Bone marrow (tissue), 2 donors: ENCODE measurements around the gene BCL7B.
"Not testable (repeated sequence)": the region's sequence is repeated elsewhere in the genome, so short reads cannot be mapped to it uniquely, and the experiment has no call there.

Experiments used
- DNase-seq, 2 donors: peaks; one replicate each; lab custom pipeline; 2025; lab: John Stamatoyannopoulos, UW

BCL7B gene

DNA sequence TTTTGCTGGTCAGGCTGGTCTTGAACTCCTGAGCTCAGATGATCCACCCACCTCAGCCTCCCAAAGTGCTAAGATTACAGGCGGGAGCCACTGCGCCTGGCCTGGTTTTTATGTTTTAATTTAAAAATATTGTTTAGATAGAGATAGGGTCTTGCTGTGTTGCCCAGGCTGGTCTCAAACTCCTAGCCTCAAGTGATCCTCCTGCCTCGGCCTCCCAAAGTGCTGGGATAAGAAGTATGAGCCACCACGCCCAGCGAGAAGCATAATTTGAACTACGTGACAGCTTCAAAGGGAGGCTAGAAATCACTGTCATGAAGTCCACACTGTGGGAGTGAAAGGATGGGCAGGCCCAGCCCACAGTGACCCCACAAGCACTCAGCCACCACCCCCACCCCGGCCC lies 21.6 kb downstream of the BCL7B start:
- DNase-seq: not testable (repeated sequence)

DNA sequence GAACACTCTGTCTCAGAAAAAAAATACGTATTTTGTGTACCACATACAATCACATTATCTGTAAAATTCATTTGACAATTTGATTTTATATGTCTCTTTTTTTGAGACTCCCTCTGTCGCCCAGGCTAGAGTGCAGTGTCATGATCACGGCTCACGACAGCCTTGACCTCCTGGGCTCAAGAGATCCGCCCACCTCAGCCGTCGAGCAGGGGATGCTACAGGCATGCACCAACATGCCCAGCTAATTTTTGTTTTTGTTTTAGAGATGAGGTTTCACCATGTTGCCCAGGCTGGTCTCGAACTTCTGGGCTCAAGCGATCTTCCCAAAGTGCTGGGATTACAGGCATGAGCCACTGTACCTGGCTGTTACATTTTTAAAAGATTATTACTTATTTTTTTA lies 23.7 kb downstream of the BCL7B start:
- DNase-seq: no peak

DNA sequence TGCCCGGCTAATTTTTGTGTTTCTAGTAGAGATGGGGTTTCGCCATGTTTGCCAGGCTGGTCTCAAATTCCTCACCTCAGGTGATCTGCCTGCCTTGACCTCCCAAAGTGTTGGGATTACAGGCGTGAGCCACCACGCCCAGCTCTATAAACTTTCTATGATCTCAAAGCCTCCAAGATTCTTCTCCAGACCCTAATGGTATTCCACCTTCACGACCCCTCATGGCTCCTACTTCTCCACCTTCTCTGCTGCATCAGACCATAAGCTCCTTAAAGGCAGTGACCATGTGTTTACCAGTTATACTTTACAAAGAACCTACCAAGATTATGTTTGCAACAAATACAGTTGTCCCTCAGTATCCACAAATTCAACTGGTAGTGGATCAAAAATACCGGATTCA lies 25.3 kb downstream of the BCL7B start:
- no peak for DNase-seq

DNA sequence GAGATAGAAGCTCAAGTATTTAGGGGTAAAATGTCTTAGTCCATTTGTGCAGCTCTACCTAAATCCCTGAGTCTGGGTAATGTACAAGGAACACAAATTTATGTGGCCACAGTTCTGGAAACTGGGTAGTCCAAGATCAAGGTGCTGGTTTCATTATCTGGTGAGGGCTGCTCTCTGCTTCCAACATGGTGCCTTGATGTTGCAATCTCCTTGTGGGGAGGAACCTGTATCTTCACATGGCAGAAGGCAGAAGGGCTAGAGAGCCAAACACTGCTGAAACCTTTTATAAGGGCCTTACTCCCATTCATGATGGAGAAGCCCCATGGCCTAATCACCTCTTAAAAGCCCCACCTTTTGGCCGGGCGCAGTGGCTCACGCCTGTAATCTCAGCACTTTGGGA lies 26.7 kb downstream of the BCL7B start:
- DNase-seq: no peak

DNA sequence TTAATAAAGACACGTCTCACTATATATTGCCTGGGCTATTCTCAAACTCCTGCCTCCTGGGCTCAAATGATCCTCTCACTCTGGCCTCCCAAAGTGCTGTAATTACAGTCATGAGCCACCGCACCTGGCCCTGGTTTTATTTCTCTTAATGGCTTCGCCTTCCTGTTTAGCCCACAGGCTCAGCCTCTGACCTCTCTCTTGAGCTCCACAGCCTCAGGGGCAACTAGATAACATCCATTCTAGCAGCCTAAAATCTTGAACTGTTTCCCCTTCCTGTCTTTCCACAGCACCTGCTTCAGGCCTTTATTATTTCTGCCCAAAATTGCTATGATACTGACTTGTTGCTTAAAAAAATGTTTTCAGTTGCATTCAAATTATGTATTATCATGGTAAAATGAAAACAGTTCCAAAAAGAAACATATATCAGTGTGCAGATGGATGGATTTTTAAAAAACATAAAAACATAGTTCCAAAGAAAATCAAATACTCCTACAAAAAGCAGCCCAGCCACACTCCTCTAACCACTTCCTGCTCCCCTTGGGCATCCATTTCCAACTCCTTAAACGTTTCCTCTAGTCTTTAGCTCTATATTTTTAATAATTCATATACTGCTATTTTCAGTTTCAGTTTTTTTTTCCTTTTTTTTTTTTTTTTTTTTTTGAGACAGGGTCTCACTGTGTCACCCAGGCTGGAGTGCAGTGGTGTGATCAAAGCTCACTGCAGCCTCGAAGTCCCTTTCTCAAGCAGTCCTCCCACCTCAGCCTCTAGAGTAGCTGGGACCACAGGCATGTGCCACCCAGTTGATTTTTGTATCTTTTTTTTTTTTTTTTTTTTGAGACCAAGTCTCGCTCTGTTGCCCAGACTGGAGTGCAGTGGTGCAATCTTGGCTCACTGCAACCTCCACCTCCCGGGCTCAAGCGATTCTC lies 30.3 kb downstream of the BCL7B start:
- DNase-seq: no peak

DNA sequence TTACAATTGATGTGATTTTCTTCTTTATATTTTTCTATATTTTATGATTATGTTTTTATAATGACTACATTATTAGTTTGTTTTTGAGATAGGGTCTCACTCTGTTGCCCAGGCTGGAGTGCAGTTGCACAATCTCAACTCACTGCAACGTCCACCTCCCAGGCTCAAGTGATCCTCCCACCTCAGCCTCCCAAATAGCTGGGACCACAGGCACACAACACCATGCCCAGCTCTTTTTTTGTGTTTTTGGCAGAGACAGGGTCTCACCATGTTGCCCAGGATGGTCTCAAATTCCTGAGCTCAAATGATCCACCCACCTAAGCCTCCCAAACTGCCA lies 31.4 kb downstream of the BCL7B start:
- DNase-seq: not testable (repeated sequence)

DNA sequence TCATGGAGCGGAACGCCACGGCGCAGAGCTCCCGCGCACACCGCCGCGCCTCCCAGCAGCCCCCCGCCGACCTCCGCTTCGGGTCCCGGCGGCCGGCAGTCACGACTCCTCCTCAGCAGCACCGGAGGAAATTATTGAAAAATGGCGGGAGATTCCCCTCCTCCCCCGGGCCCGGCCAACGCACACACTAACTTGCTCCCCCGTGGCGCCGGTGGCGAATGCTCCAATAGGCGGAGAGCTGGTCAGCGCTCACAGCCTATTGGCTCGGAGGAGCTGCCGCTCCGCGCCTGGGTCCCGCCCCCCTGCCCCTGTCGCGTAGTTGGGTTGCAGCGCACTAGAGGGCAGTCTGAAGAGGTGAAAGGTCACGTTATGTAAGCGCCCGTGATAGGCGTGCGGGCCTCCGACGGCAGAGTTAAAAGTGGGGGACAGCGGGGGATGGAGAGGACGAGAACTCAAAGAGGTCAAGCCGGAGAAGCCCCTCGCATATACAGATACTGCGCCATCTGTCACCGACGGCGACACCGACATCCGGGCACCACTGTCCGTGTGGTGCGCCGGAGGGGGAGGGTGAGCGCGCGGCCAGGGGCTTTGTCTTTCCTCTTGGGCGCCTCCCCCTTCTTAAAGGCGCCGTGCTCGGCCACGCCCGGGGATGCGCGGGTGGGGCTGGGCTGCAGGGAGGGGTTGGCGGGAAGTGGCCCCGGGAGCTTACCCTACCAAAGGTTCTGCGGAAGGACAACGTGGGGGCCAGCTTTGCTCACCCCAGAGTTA lies 35.2 kb downstream of the BCL7B start, which contains the start of gene BAZ1B:
TSS of gene BAZ1B (minus strand) at position 189 of the 768 bp plus-strand sequence. CDS start 360 bp downstream, outside the sequence.
- peak; percentile 84 to 97 for DNase-seq

DNA sequence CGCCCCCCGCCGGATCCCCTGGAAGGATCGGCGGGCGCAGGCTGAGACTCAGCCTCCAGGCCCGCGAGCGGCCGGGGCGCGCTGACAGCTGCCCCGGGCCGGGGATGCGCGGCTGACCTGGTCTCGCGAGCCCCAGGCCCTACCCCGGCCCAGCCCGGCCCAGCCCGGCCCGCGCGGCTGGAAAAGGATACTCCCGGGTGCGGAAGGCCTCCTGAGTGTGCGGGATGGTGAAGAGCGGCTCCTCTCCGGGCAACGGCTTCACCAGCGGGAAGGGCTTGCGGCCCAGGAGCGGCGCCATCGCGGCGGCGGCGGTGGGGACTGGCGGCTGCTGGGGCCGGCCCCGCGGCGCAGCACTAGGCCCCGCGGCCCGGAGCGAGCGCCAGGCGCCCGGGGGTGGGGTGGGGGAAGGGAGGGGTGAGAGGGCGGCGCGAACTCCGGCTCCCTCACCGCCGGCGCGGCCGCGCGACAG lies 35.8 kb downstream of the BCL7B start:
- DNase-seq: peak; percentile 36 to 83

DNA sequence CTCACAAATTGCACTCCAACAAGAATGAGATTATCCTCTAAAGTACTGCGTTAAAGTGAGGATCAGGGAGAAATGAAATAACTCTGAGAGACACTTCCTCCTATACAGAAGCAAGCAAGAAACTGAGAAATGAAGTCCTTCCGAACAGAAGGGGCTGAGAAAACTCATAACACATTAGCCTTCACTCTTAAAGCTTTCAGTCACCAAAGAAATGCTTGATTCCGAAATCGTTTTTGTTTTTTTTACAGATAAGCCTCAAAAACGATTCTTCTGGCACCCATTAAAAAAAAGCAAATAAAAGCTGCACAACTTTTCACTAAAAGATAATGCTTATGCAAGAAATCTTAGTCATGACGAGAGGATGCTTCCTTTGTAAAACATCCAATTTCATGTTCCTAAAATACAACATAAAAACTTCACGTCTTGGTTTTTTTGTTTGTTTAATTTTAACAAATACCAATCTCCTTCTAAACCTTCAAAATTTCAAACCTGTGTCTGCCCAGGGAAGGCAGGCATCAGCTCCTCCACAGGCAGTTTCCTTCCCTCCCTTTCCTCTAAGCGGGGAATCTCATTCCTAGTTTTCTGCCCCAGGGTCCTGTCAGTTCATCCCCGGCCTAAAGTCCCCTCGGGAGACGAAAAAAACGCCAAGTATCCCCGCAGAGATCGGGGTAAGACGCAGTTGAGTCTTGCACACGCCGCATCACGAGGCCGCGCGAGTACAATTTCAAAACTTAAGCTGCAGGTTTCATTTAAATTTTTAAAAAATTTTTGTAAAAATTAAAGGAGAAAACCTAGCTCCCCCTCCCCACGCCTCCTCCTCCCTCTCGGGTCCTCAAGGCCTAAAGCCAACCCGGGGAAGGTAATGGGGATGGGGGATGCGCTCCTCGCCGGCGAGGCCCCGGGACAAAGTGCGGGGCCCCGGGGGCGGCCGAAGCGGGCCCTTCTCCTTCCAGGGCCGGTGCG lies 36.5 kb downstream of the BCL7B start:
- DNase-seq: no peak

DNA sequence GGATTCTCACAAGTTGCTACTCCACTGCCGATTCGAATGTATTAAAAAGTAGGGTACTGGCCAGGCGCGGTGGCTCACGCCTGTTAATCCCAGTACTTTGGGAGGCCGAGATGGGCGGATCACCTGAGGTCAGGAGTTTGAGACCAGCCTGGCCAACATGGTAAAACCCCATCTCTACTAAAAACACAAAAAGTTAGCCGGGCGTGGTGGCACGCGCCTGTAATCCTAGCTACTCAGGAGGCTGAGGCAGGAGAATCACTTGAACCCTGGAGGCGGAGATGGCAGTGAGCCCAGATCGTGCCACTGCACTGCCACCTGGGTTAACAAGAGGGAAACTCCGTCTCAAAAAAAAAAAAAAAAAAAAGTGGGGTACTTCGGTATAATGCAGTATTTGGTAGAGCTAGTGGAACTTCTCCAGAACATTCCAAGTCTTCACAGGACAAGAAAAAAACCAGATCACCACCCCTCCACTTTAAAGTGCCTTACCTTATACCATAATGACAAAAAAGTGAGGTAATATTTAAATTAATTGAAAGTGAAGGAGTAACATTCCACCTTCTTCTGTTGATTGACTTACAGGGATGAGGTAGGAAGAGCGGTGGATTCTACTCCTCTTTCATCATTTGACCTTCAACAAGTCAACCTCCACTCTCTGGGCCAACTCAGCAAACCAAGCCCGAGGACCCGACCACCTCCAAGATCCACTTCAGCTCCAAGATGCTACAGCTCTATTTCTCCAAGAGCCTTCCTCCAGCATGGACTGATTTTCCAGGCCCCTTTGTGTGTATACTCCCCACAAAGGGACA lies 37.4 kb downstream of the BCL7B start:
- no peak for DNase-seq

DNA sequence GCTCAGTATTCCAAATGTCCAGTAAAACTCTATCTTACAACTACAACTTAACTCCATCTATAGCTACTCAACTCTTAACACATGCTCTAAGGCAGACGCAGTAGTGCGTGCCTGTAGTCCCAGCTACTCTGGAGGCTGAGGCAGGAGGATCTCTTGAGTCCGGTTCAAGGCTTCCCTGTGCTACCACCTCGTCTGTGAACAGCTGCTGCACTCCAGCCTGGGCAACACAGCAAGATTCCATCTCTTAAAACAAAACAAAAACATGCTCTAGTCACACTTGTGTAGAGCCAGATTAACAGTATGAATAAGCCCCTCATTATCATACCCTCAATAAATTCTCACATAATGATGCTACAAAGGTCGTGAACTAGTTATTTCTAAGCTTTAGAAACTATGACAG lies 39.0 kb downstream of the BCL7B start:
- no peak for DNase-seq

DNA sequence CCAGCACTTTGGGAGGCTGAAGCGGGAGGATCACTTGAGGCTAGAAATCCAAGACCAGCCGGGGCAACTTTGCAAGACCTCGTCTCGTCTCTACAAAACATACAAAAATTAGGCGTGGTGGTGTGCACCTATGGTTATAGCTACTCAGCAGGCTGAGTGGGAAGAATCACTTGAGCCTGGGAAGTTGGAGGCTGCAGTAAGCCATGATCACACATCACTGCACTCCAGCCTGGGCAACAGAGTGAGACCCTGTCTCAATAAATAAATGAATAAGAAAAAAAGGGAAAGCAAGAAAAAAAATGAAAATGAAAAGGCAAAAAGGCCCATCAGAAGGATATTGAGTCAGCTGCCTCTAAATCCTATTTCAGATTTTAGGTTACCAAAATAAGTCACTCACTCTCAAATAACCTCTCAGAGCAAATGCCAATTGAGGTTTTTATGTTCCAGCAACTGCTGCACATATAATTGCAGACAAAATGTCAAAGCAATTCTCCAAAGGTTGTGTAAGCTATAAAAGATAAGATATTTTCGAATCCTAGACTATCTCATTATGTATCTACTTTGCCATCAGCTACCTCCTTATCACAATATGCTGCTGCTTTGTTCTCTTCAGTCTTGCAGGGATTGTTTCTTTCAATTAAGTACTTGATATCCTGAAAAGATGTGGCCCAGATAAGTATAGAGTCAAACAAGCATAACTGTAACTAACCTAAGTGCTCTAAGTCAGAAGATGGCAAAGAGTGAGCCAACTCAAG lies 40.1 kb downstream of the BCL7B start:
- DNase-seq: no peak

DNA sequence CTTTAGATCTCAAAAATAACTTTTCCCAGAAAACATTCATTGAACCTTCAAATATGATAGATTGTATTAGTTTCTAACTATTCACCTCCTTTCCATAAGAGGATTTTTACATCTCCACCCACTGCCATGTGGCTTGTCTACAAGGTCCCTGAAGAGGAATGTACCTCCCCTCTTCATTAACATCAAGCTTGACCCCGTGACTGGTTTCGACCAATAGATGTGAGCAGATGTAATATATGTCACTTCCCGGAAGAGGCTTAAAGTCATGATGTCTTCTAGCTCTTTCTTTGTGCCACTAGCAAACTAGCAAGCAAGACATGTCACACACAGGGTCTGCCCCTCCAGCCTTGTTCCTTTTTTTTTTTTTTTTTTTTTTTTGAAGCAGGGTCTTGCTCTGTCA lies 42.3 kb downstream of the BCL7B start:
- DNase-seq: no peak

DNA sequence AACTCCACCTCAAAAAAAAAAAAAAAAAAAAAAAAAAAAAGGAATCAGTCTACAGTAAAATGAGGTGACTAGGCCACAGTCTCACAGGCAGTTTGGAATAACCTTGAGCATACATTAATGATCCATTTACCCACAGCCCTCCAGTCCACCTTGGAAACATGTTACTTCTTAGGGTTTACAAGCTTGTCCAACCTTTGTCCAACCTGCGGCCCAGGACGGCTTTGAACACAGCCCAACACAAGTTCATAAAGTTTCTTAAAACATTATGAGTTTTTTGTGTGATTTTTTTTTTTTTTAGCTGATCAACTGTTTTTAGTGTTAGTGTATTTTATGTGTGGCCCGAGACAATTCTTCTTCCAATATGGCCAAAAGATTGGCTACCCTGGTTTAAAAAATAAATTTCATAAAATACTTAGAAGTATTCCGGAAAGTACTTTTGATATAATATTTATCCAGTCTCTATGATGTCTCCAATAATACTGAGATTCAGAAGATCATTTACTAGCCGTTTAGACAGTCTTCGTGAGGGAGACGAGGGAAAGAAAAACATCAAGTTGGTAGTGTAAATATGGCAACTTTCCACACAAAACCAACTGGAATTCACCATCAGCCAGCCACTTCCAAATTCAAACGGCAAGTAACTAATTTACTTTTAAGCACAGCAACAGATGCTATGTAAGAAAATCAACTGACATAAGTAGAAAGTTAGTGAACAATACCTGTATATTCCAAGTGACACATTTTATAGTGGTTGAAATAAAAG lies 45.3 kb downstream of the BCL7B start:
- no peak for DNase-seq

DNA sequence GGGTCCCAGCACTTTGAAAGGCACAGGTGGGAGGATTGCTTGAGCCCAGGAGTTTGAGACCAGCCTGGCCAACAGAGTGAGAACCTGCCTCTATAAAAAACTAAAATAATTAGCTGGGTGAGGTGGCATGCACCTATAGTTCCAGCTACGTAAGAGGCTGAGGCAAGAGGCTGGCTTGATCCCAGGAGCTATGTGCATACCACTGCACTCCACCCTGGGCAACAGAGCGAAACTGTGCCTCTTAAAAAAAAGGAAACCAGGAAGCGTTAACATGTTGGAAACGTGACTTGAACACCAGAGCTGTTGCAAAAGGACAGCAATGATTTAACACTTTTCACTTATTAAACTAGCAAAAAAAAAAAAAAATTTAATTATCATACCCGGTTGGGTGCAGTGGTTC lies 48.0 kb downstream of the BCL7B start:
- DNase-seq: no peak

DNA sequence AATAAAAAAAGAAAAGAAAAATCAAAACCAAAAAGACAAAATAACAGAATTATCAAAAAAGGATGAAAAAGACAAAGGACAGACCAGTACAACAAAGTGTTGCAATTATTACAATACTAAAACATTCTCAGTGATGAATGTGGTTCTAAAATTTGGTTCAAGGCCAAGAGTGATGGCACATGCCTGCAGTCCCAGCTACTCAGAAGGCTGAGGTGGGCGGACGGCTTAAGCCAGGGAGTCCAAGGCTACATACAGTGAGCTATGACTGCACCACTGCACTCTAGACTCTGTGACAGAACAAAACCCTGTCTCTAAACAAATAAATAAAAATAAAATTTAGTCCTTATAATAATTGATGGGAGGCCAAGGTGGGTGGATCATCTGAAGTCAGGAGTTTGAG lies 49.9 kb downstream of the BCL7B start:
- DNase-seq: no peak

DNA sequence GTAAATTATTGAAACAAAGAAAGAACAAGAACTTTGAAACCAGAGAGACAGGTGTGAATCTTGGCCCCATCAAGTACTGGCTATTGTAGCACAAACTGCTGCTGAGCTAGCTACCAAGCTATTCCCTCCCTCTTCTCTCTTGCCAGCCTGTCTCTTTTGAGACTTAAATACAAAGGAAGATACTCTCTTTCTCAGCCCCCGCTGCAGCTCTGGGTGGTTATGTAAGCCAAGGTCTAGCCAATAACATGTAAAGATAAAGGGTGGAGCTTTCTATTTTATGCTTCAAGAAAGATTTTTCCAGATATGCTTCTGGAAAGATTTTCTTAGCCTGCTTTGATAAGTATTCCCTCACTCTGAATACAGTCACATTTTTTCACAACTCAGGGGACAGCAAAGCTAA lies 52.6 kb downstream of the BCL7B start:
- DNase-seq: no peak

DNA sequence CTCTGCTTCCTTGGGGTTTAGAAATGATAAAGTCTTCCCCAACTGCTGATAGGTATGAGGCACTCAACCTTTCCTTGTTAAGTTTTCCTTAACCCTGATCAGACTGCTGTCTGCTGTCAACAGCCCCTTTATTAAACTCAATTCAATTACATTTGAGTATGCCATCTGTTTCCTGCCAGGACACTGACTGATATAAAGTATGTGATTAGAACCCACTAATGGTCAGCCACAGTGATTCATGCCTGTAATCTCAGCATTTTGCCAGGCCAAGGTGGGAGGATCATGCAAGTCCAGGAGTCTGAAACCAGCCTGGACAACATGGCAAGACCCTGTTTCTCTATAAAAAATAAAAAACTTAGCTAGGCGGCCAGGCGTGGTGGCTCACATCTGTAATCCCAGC lies 53.5 kb downstream of the BCL7B start:
- DNase-seq: no peak

DNA sequence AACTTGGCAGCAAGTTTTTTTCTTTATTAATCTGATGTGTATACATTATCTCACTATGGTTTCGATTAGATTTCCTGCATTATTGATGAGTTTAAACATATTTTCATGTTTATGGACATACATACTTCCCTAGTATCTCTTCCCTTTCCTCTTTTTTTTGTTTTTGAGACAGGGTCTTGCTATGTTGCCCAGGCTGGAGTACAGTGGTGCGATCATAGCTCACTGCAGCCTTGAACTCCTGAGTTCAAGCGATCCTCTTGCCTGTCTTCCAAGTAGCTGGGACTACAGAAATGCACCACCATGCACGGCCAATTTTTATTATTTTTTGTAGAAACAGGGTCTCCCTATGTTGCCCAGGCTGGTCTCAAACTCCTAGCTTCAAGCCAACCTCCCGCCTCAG lies 54.3 kb downstream of the BCL7B start:
- DNase-seq: no peak

DNA sequence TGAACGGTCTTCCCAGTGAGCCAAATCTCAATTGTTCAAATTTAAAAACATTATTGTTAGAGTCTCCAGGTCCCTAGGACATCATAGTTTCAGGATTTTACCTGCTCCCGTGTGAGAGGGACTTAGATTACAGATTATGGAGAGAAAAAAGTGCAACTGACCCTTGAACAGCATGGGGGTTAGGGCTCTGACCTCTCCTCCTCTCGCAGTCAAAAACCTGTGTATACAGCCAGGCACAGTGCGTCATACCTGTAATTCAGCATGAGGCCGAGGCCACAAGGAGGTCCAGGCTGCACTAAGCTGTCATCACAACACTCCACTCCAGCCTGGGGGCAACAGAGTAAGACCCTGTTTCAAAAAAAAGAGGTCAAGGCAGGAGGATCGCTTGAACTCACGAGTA lies 60.9 kb downstream of the BCL7B start:
- no peak for DNase-seq
